ENCODE measurements around the gene KRT33B. TPM values are rescaled to one million over a fixed set of nuclear protein-coding genes. Genes with fewer than 3 reads are reported as not detected.

The KRT33B gene
- total RNA-seq, 1 donor from 2014 or later = not detected

DNA sequence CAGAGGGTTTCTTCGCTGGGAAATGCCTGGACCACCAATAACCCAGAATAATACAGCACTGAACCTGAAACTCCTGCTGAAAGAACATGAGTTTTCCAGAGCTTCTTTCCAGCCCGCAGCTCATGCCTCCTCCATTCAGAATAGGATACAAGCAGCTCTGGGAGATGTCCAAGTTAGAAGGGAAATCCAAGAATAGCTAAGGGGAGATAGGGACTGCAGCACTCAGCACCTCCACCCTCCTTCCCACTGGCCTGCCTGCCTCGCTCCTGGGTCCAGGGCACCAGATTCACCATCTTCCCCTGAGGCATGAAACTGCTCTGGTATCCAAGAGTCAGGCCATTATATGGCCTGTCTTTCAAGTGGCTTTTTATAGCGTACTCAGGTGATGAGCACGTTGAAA is 23.7 kb upstream of the KRT33B start:
- H3K9me3 ChIP-seq = no peaks in the 10 kb centered on the region
- intact Hi-C loops (cut with DNase I) = no loop called here
- DNase-seq (ENCODE audit: low spot score in 2 of 2) = no peak
- TF ChIP-seq, protein P1, sequence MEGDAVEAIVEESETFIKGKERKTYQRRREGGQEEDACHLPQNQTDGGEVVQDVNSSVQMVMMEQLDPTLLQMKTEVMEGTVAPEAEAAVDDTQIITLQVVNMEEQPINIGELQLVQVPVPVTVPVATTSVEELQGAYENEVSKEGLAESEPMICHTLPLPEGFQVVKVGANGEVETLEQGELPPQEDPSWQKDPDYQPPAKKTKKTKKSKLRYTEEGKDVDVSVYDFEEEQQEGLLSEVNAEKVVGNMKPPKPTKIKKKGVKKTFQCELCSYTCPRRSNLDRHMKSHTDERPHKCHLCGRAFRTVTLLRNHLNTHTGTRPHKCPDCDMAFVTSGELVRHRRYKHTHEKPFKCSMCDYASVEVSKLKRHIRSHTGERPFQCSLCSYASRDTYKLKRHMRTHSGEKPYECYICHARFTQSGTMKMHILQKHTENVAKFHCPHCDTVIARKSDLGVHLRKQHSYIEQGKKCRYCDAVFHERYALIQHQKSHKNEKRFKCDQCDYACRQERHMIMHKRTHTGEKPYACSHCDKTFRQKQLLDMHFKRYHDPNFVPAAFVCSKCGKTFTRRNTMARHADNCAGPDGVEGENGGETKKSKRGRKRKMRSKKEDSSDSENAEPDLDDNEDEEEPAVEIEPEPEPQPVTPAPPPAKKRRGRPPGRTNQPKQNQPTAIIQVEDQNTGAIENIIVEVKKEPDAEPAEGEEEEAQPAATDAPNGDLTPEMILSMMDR (IDR thresholded peaks at IDR 0.05) = no peak
- no peaks in the 10 kb centered on the region for H3K36me3 ChIP-seq
- H3K4me1 ChIP-seq = no peaks in the 10 kb centered on the region
- H3K27me3 ChIP-seq = no peaks in the 10 kb centered on the region
- H3K27ac ChIP-seq = no peak overlapping the region
- no peak overlapping the region for H3K4me3 ChIP-seq

DNA sequence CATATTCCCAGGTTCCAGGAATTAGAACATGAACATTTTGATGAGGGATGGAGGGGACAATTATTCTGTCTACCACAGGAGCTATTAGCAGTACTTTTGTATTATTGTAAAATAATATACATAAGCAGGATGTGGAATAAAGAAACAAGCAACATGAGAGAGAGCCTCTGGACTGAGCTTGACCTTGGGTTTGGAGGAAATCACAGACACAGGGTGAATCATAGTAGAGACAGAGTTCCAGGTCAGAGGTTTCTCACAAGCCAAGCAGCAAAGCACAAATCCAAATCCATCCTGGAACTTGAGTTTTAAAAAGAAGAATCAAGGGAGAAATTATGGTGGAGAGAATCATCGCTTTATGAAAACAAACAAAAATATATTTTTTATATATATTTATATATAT is 22.7 kb upstream of the KRT33B start:
- no peak overlapping the region for H3K4me3 ChIP-seq
- H3K27me3 ChIP-seq = no peaks in the 10 kb centered on the region

DNA sequence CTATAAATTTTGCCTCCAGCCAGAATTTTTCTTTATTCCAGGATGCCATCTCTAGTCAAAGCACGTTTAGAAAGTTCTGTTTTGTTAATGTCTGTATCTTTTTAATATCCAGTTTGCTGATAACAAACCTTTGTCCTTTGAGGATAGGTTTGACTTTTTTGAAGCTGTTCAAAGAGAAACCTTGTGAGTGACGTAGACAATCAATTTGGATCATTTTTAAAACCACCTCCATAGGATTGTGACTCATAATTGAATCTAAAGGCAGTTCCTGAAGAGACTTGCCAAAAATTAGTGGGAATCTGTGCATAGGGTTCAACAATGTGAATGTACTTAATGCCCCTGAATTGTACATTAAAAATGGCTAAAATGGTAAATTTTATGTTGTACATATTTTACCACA is 21.9 kb upstream of the KRT33B start:
- Histone ChIP-seq H3K27ac (no peak overlapping the region), H3K9me3 (peaks cover 0 to 14% of the 10 kb centered on the region in 2 donors), H3K4me3 (no peak overlapping the region), H3K36me3 (no peaks in the 10 kb centered on the region), H3K4me1 (no peaks in the 10 kb centered on the region), H3K27me3 (no peaks in the 10 kb centered on the region)
- no peak for DNase-seq (ENCODE audit: low spot score in 2 of 2)
- TF ChIP-seq, protein P1 (IDR thresholded peaks at IDR 0.05) = no peak
- intact Hi-C loops (cut with DNase I) = no loop called here

More for the DNA sequence above, 22.7 kb upstream of the KRT33B start:
- Histone ChIP-seq H3K4me1 (no peaks in the 10 kb centered on the region), H3K36me3 (no peaks in the 10 kb centered on the region), H3K27ac (no peak overlapping the region), H3K9me3 (peaks cover 0 to 6% of the 10 kb centered on the region in 2 donors)
- intact Hi-C loops (cut with DNase I) = no loop called here
- no peak for DNase-seq (ENCODE audit: low spot score in 2 of 2)
- TF ChIP-seq, protein P1 (IDR thresholded peaks at IDR 0.05) = no peak

DNA sequence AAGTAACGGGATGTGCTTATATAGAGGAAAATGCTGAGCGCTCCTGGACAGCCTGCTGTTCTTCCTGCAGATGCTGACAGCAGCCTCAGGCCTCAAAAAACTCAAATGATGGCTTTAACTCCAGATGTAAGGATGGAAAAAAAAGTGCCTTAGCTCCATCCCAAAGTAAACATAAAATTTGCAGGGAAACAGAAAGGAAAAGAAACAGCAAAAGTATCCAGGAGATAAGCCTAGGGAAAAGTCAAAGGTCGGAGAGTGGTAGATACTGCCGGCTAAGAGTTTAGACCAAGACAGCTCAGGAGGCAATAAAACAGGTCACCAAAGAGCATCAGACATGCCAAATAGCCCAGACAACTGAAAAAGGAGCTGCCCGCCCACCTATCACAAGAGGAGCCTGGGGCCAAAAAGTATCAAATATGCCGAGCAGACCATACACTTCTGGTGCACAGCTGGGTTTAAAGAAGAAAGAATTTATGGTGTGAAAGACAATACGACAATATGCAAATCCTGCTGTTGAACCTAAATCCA is 20.9 kb upstream of the KRT33B start:
- intact Hi-C loops (cut with DNase I) = no loop called here
- no peak overlapping the region for H3K4me3 ChIP-seq
- H3K27ac ChIP-seq = no peak overlapping the region
- peaks cover 5 to 24% of the 10 kb centered on the region in 2 donors for H3K9me3 ChIP-seq
- TF ChIP-seq, protein P1 (IDR thresholded peaks at IDR 0.05) = no peak
- no peaks in the 10 kb centered on the region for H3K4me1 ChIP-seq
- no peaks in the 10 kb centered on the region for H3K27me3 ChIP-seq
- no peaks in the 10 kb centered on the region for H3K36me3 ChIP-seq
- DNase-seq (ENCODE audit: low spot score in 2 of 2) = no peak

DNA sequence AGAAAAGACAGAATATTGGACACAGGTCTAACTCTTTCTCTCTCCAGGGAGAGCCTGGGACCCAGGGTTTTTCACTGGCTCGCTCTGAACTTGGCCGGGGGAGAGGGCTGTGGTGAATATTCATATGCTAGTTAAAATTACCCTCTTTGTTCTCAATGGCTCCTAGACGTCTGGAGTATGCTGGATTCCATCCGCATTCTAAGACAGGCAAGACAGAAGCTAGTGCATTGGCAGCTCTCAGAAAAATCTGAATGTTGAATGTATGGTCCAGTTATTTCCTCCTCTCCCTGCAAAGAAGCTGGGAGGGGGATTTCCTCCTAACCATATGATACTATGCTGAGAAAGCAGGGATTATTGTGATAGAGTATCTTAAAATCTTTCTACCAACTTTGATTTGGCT is 18.1 kb upstream of the KRT33B start:
- no peaks in the 10 kb centered on the region for H3K4me1 ChIP-seq
- intact Hi-C loops (cut with DNase I) = no loop called here
- no peaks in the 10 kb centered on the region for H3K27me3 ChIP-seq
- TF ChIP-seq, protein P1 (IDR thresholded peaks at IDR 0.05) = no peak
- H3K9me3 ChIP-seq = peaks cover 5 to 24% of the 10 kb centered on the region in 2 donors
- no peak overlapping the region for H3K4me3 ChIP-seq
- H3K27ac ChIP-seq = no peak overlapping the region
- H3K36me3 ChIP-seq = no peaks in the 10 kb centered on the region
- DNase-seq (ENCODE audit: low spot score in 2 of 2) = no peak

DNA sequence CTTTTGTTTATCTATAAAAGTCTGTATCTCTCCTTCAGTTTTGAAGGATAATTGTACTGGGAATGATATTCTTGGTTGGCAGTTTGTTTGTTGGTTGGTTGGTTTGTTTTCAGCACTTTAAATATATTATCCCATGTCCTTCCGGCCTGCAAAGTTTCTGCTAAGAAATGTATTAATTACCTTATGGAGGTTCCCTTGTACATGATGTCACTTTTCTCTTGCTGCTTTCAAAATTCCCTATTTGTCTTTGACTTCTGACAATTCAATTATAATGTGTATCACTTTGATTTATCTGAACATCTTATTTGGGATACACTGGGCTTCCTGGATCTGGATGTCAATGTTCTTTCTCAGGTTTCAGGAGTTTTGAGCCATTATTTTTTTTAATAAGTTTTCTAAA is 16.6 kb upstream of the KRT33B start:
- intact Hi-C loops (cut with DNase I) = no loop called here
- TF ChIP-seq, protein P1 (IDR thresholded peaks at IDR 0.05) = no peak

More for the DNA sequence above, 16.6 kb upstream of the KRT33B start:
- H3K4me3 ChIP-seq = no peak overlapping the region
- no peaks in the 10 kb centered on the region for H3K4me1 ChIP-seq
- peaks cover 5 to 24% of the 10 kb centered on the region in 2 donors for H3K9me3 ChIP-seq
- no peak for DNase-seq (ENCODE audit: low spot score in 2 of 2)
- no peaks in the 10 kb centered on the region for H3K27me3 ChIP-seq
- no peaks in the 10 kb centered on the region for H3K36me3 ChIP-seq
- no peak overlapping the region for H3K27ac ChIP-seq

All from ascending aorta (tissue), 2 donors.